ENCODE results near the gene INPP1. TPM values are rescaled to one million over a fixed set of nuclear protein-coding genes. Genes with fewer than 3 reads are reported as not detected.

INPP1 gene
- total RNA-seq, 1 experiment from 2014 or later = 4.0 TPM

GRCh38 chr2:190405070-190405469, 61.7 kb downstream of the INPP1 start:
- no peaks in the 10 kb centered on the region for H3K9me3 ChIP-seq (ENCODE audit: low read length)
- H3K9ac ChIP-seq (ENCODE audit: low read length) = no peak overlapping the region
- H3K27me3 ChIP-seq (ENCODE audit: low read length) = no peaks in the 10 kb centered on the region
- no peaks in the 10 kb centered on the region for H3K79me2 ChIP-seq (ENCODE audit: low read length)
- DNase-seq (no peak), ATAC-seq (no peak)
- H3K9me2 ChIP-seq (replicated peaks; ENCODE audit: low read length) = no peaks in the 10 kb centered on the region
- ChIA-PET POLR2A (ENCODE audit: unreplicated experiment) (no interaction called here), CTCF (no interaction called here)
- no peaks in the 10 kb centered on the region for H3F3A ChIP-seq (ENCODE audit: low read length, unreplicated experiment)
- H4K20me1 ChIP-seq (ENCODE audit: low read length) = no peaks in the 10 kb centered on the region
- no peaks in the 10 kb centered on the region for H3K36me3 ChIP-seq (ENCODE audit: low read depth, low read length)
- no peak overlapping the region for H3K27ac ChIP-seq (ENCODE audit: low read length)
- BruUV-seq (replicated peaks) = no TSS peak
- peaks cover 20% of the 10 kb centered on the region for H3K4me1 ChIP-seq (ENCODE audit: insufficient read depth, low read length)
- intact Hi-C loops (cut with micrococcal nuclease) = loop anchor here (5.0 kb wide), 1 partner anchor 62 kb away; no protein-coding TSS in a partner anchor
- no peak overlapping the region for H3K4me2 ChIP-seq (ENCODE audit: low read length)
- TF ChIP-seq, protein P1, sequence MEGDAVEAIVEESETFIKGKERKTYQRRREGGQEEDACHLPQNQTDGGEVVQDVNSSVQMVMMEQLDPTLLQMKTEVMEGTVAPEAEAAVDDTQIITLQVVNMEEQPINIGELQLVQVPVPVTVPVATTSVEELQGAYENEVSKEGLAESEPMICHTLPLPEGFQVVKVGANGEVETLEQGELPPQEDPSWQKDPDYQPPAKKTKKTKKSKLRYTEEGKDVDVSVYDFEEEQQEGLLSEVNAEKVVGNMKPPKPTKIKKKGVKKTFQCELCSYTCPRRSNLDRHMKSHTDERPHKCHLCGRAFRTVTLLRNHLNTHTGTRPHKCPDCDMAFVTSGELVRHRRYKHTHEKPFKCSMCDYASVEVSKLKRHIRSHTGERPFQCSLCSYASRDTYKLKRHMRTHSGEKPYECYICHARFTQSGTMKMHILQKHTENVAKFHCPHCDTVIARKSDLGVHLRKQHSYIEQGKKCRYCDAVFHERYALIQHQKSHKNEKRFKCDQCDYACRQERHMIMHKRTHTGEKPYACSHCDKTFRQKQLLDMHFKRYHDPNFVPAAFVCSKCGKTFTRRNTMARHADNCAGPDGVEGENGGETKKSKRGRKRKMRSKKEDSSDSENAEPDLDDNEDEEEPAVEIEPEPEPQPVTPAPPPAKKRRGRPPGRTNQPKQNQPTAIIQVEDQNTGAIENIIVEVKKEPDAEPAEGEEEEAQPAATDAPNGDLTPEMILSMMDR (conservative IDR thresholded peaks at IDR 0.05; ENCODE audit: low read depth, low read length) = no peak
- no peak for TF ChIP-seq EZH2phosphoT487 (IDR thresholded peaks at IDR 0.05; ENCODE audit: borderline replicate concordance, low read length)
- TF ChIP-seq EZH2 (IDR thresholded peaks at IDR 0.05; ENCODE audit: low read length, unreplicated experiment) = no peak
- H3K4me3 ChIP-seq (ENCODE audit: low read length) = no peak overlapping the region
- H2AFZ ChIP-seq (ENCODE audit: low read length) = no peak overlapping the region

DNA sequence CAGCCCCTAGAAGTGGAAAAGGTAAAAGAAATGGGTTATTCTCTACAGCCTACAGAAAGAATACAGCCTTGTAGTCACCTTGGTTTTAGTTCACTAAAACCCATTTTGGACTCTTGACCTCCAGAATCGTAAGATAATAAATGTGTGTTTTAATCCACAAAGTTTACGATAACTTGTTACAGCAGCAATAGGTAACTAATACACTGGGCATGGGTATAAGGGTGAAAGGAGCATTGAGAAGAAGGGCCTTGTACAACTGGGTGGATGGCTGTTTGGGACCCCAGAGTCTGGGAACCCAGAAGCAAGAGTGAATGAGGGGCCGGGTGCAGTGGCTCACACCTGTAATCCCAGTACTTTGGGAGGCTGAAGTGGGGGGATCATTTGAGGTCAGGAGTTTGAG, 62.6 kb downstream of the INPP1 start:
- no peaks in the 10 kb centered on the region for H3K9me3 ChIP-seq (ENCODE audit: low read length)
- H3F3A ChIP-seq (ENCODE audit: low read length, unreplicated experiment) = no peaks in the 10 kb centered on the region
- H3K36me3 ChIP-seq (ENCODE audit: low read depth, low read length) = no peaks in the 10 kb centered on the region
- no peaks in the 10 kb centered on the region for H4K20me1 ChIP-seq (ENCODE audit: low read length)
- H3K4me1 ChIP-seq (ENCODE audit: insufficient read depth, low read length) = peaks cover 20% of the 10 kb centered on the region
- no peak overlapping the region for H3K4me2 ChIP-seq (ENCODE audit: low read length)
- H3K79me2 ChIP-seq (ENCODE audit: low read length) = no peaks in the 10 kb centered on the region
- no peak overlapping the region for H3K4me3 ChIP-seq (ENCODE audit: low read length)
- no peaks in the 10 kb centered on the region for H3K9me2 ChIP-seq (replicated peaks; ENCODE audit: low read length)
- no peak overlapping the region for H3K27ac ChIP-seq (ENCODE audit: low read length)
- H3K9ac ChIP-seq (ENCODE audit: low read length) = no peak overlapping the region
- CTCF ChIA-PET = no interaction called here
- intact Hi-C loops (cut with micrococcal nuclease) = loop anchor here (5.0 kb wide), 1 partner anchor 61 kb away; no protein-coding TSS in a partner anchor
- DNase-seq (no peak), ATAC-seq (no peak)
- H2AFZ ChIP-seq (ENCODE audit: low read length) = no peak overlapping the region
- no TSS peak for BruUV-seq (replicated peaks)
- H3K27me3 ChIP-seq (ENCODE audit: low read length) = no peaks in the 10 kb centered on the region
- TF ChIP-seq EZH2phosphoT487 (IDR thresholded peaks at IDR 0.05; ENCODE audit: borderline replicate concordance, low read length) = no peak
- TF ChIP-seq, protein P1 (conservative IDR thresholded peaks at IDR 0.05; ENCODE audit: low read depth, low read length) = no peak
- no peak for TF ChIP-seq EZH2 (IDR thresholded peaks at IDR 0.05; ENCODE audit: low read length, unreplicated experiment)
- POLR2A ChIA-PET (ENCODE audit: unreplicated experiment) = no interaction called here

- Histone ChIP-seq H3K9ac (ENCODE audit: low read length) (no peak overlapping the region), H3K36me3 (ENCODE audit: low read depth, low read length) (no peaks in the 10 kb centered on the region), H3K27ac (ENCODE audit: low read length) (no peak overlapping the region), H3K27me3 (ENCODE audit: low read length) (no peaks in the 10 kb centered on the region), H3K4me3 (ENCODE audit: low read length) (no peak overlapping the region), H3K9me2 (replicated peaks; ENCODE audit: low read length) (no peaks in the 10 kb centered on the region), H3F3A (ENCODE audit: low read length, unreplicated experiment) (no peaks in the 10 kb centered on the region), H3K79me2 (ENCODE audit: low read length) (no peaks in the 10 kb centered on the region), H3K9me3 (ENCODE audit: low read length) (no peaks in the 10 kb centered on the region), H2AFZ (ENCODE audit: low read length) (no peak overlapping the region), H3K4me1 (ENCODE audit: insufficient read depth, low read length) (peaks cover 20% of the 10 kb centered on the region), H4K20me1 (ENCODE audit: low read length) (no peaks in the 10 kb centered on the region), H3K4me2 (ENCODE audit: low read length) (no peak overlapping the region)
- ChIA-PET POLR2A (ENCODE audit: unreplicated experiment) (no interaction called here), CTCF (no interaction called here)
- intact Hi-C loops (cut with micrococcal nuclease) = loop anchor here (5.0 kb wide), 1 partner anchor 60 kb away; no protein-coding TSS in a partner anchor
- TF ChIP-seq EZH2phosphoT487 (IDR thresholded peaks at IDR 0.05; ENCODE audit: borderline replicate concordance, low read length) (no peak), EZH2 (IDR thresholded peaks at IDR 0.05; ENCODE audit: low read length, unreplicated experiment) (no peak)
- TF ChIP-seq, protein P1 (conservative IDR thresholded peaks at IDR 0.05; ENCODE audit: low read depth, low read length) = no peak
- no TSS peak for BruUV-seq (replicated peaks)
- DNase-seq (no peak), ATAC-seq (no peak)
Observed at GRCh38 chr2:190406805-190407204, 63.4 kb downstream of the INPP1 start.

Data from PC-3 (cell line).